GM18868 (cell line): Measurements from ENCODE around the gene KLRK1.
"Not testable (repeated sequence)": the region's sequence is repeated elsewhere in the genome, so short reads cannot be mapped to it uniquely, and the experiment has no call there.

ENCODE experiments used
- ATAC-seq: cut with Tn5 transposase; IDR thresholded peaks from one replicate; pipeline ENCODE4 v1.9.1; 2021; ENCODE audit warnings: mild to moderate bottlenecking, moderate library complexity; ENCODE audit not compliant: unreplicated experiment

Gene KLRK1

GRCh38 chr12:10389904-10390303 is at the start of gene KLRK1:
TSS of gene KLRK1 (minus strand) at chr12:10390041. CDS start at chr12:10388810, 1,231 bp downstream.
- ATAC-seq = no peak

- ATAC-seq = not testable (repeated sequence)
Observed at GRCh38 chr12:10437601-10438000, 47.8 kb upstream of the KLRK1 start.

- not testable (repeated sequence) for ATAC-seq
Observed at GRCh38 chr12:10435816-10436215, 46.0 kb upstream of the KLRK1 start, which contains the start of gene KLRC2. TSS of gene KLRC2 (minus strand) at chr12:10436010. CDS start at chr12:10435986, 24 bp downstream.

- ATAC-seq = not testable (repeated sequence)
Observed at GRCh38 chr12:10430623-10431022, 40.8 kb upstream of the KLRK1 start.

GRCh38 chr12:10425938-10426337 is 36.1 kb upstream of the KLRK1 start:
- not testable (repeated sequence) for ATAC-seq

- ATAC-seq = not testable (repeated sequence)
Observed at GRCh38 chr12:10424260-10424899, 34.5 kb upstream of the KLRK1 start.

- not testable (repeated sequence) for ATAC-seq
Observed at GRCh38 chr12:10422159-10422558, 32.3 kb upstream of the KLRK1 start.

- ATAC-seq = not testable (repeated sequence)
Observed at GRCh38 chr12:10420334-10420733, 30.5 kb upstream of the KLRK1 start, which contains the start of gene KLRC3. TSS of gene KLRC3 (minus strand) at chr12:10420595. CDS start at chr12:10420550, 45 bp downstream.

- no peak for ATAC-seq
Observed at GRCh38 chr12:10409392-10409791, 19.6 kb upstream of the KLRK1 start, which contains the start of gene KLRC4. TSS of gene KLRC4 (minus strand) at chr12:10409757. CDS start at chr12:10409575, 182 bp downstream.

GRCh38 chr12:10408842-10409241 is 19.0 kb upstream of the KLRK1 start:
- no peak for ATAC-seq

- ATAC-seq = no peak
Observed at GRCh38 chr12:10406725-10407124, 16.9 kb upstream of the KLRK1 start.

GRCh38 chr12:10405294-10405693 is 15.5 kb upstream of the KLRK1 start:
- ATAC-seq = no peak

GRCh38 chr12:10404798-10405197 is 15.0 kb upstream of the KLRK1 start:
- ATAC-seq = no peak

GRCh38 chr12:10400829-10401228 is 11.0 kb upstream of the KLRK1 start:
- ATAC-seq = no peak

GRCh38 chr12:10398168-10398567 is 8.3 kb upstream of the KLRK1 start:
- ATAC-seq = no peak

- no peak for ATAC-seq
Observed at GRCh38 chr12:10397296-10397695, 7.5 kb upstream of the KLRK1 start.

- ATAC-seq = not testable (repeated sequence)
Observed at GRCh38 chr12:10396176-10396575, 6.3 kb upstream of the KLRK1 start.

- ATAC-seq = peak; percentile 73
Observed at GRCh38 chr12:10395390-10395998, 5.7 kb upstream of the KLRK1 start.

GRCh38 chr12:10394531-10395152 is 4.8 kb upstream of the KLRK1 start:
- not testable (repeated sequence) for ATAC-seq

- no peak for ATAC-seq
Observed at GRCh38 chr12:10393291-10393690, 3.5 kb upstream of the KLRK1 start.

GRCh38 chr12:10392394-10392930 is 2.6 kb upstream of the KLRK1 start:
- peak; percentile 76 for ATAC-seq
